GM18511 (cell line): ENCODE measurements around the gene MUC12.
"Not testable (repeated sequence)": the region's sequence is repeated elsewhere in the genome, so short reads cannot be mapped to it uniquely, and the experiment has no call there.

ENCODE experiments used
- ATAC-seq: cut with Tn5 transposase; IDR thresholded peaks from one replicate; pipeline ENCODE4 v1.9.1; 2021; ENCODE audit warnings: mild to moderate bottlenecking, moderate library complexity; ENCODE audit not compliant: unreplicated experiment

The MUC12 gene

DNA sequence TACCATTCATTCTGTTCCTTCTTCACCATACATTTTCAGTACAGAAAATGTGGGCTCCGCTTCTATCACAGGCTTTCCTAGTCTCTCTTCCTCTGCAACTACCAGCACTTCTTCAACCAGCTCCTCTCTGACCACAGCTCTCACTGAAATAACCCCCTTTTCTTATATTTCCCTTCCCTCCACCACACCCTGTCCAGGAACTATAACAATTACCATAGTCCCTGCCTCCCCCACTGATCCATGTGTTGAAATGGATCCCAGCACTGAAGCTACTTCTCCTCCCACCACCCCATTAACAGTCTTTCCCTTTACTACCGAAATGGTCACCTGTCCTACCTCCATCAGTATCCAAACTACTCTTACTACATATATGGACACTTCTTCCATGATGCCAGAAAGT, 9.5 kb upstream of the MUC12 start:
- ATAC-seq: no peak

DNA sequence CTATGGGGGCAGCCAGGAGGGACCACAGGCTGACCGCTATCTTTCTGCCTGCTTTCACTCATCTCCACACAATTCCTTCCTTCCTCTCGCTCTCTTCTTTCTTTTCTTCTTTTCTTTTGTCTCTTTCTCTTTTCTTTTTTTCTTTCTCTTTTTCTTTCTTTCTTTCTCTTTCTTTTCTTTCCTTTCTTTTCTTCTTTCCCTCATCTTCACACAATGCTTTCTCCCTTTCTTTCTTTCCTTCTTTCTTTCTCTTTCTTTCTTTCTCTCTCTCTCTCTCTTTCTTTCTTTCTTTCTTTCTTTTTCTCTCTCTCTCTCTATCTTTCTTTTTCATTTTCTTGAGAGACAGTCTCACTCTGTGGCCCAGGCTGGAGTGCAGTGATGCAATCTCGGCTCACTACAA, 6.8 kb upstream of the MUC12 start:
- ATAC-seq: no peak

DNA sequence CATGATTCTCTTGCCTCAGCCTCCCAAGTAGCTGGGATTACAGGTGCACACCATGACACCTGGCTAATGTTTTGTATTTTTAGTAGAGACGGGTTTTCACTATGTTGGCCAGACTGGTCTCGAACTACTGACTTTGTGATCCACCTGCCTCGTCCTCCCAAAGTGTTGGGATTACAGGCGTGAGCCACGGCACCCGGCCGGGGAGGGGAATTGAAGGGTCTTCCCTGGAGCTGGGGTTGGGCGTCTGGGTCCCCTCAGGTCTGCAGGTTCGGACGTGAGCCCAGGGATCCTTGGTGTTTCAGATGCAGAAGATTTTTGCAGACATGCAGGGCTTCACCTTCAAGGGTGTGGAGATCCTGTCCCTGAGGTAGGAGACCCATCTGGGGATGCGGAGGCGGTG, 6.0 kb upstream of the MUC12 start:
- no peak for ATAC-seq

DNA sequence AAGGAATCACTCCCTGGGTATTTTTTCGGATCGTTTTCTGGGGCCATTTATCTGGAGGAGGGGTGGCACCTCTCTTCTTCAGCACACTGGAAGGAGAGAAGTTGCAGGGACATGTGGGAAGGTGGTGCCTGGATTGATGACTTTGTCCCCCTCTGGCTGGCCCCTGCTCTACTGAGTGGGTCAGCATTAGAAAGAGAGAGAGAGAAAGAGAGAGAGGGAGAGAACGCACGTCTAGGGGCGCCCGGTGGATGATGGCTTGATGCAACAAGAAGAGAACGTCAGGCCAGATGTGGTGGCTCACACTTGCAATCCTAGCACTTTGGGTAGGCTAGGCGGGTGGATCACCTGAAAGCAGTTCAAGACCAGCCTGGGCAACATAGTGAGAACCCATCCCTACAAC, 5.5 kb upstream of the MUC12 start:
- ATAC-seq: no peak

DNA sequence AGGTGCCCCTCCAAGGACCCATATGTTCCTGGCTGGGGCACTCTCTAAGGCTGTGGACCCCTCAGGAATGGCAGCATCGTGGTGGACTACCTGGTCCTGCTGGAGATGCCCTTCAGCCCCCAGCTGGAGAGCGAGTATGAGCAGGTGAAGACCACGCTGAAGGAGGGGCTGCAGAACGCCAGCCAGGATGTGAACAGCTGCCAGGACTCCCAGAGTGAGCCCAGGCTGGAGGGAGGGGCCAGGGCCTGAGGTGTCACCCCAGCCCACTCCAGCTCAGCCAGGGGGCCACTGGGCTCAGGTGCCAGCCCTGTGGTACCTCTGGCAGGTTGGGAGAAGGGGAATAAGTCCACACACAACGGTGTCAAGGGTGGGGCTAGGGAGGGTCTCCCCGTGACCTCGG, 4.7 kb upstream of the MUC12 start:
- no peak for ATAC-seq

GRCh38 chr7:100965045-100965722, 4.2 kb upstream of the MUC12 start:
- ATAC-seq: no peak

GRCh38 chr7:100965723-100966541, 3.4 kb upstream of the MUC12 start:
- no peak for ATAC-seq

DNA sequence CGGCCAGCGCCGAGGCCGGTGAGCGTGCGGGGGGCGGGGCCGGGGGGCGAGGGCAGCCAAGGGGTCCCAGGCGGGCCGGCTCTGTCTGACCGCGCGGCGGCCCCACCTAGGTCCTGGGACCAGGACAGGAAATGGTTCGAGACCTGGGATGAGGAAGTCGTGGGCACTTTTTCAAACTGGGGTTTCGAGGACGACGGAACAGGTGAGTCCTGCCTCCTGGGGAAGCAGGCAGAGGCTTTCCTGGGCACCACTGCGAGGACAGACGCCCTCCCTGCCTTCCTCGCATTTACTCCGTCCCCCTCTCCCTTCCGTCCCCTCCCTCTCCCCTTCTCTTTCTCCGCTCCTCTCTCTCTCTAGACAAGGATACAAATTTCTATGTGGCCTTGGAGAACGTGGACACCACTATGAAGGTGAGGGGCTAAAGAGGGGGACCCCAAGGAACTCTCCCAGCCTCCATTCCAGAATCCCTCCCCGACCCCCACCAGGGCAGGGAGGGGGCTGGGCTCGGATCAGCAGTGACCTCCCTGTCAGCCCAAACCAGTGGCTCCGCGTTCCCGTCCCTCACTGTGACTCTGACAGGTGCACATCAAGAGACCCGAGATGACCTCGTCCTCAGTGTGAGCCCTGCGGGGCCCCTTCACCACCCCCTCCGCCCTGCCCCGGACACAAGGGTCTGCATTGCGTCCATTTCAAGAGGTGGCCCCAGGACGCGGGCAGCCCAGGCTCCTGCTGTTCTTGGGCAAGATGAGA, 2.6 kb upstream of the MUC12 start:
- ATAC-seq: no peak

DNA sequence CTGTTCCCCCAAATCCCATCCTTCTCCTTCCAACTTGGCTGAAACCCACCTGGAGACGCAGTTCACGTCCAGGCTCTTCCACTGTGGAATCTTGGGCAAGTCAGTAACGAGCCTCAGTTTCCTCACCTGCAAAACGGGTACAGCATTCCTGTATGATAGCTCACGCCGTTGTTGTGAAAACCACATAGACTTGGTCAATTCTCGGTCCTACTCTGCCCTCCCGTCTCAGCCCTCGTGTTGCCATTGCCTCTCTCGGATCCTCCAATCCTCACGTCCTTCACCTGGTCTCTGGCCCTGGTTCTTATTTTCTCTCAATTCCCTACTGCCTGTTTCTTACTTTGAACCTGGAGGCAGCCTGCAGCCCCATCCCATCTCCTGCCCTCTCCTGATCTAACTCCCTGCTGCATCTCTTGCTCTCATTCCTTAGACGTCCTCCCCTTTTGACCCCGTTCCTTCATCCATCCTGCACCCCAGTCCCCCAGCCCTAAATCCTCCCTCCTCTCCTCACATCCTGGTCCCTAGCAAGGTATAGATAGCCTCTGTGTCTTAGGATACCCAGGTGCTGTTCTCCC, 2.0 kb upstream of the MUC12 start:
- ATAC-seq: no peak

GRCh38 chr7:100968031-100968430, 1.3 kb upstream of the MUC12 start:
- ATAC-seq: no peak

GRCh38 chr7:100968650-100969049, 715 bp upstream of the MUC12 start:
- ATAC-seq: no peak

GRCh38 chr7:100971111-100972001, 2.0 kb downstream of the MUC12 start:
- ATAC-seq: no peak

- no peak for ATAC-seq
Measured at GRCh38 chr7:100972002-100972347, 2.6 kb downstream of the MUC12 start.

GRCh38 chr7:100974021-100974420, 4.7 kb downstream of the MUC12 start:
- ATAC-seq: no peak

- ATAC-seq: no peak
Measured at GRCh38 chr7:100975371-100975821, 6.0 kb downstream of the MUC12 start.

DNA sequence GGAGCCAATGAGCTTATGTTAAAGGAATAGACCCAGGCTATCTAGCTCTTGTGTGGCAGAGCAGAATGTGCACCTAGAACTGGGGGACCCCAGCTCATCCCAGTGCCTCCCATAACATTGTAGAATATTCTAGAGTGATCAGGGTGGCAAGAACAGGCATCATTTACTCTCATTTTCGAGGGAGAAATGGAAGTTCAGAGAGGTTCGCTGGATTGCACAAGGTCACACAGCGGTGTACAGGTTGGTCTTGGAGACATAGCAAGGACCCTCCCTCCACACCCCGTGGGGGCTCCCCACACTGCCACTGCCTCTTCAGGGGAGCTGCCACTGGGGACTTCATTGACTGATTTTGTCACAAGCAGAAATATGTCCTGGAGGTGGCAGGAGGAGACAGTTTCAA, 8.9 kb downstream of the MUC12 start:
- ATAC-seq: no peak

- no peak for ATAC-seq
Measured at GRCh38 chr7:100983451-100984187, 14.3 kb downstream of the MUC12 start.

DNA sequence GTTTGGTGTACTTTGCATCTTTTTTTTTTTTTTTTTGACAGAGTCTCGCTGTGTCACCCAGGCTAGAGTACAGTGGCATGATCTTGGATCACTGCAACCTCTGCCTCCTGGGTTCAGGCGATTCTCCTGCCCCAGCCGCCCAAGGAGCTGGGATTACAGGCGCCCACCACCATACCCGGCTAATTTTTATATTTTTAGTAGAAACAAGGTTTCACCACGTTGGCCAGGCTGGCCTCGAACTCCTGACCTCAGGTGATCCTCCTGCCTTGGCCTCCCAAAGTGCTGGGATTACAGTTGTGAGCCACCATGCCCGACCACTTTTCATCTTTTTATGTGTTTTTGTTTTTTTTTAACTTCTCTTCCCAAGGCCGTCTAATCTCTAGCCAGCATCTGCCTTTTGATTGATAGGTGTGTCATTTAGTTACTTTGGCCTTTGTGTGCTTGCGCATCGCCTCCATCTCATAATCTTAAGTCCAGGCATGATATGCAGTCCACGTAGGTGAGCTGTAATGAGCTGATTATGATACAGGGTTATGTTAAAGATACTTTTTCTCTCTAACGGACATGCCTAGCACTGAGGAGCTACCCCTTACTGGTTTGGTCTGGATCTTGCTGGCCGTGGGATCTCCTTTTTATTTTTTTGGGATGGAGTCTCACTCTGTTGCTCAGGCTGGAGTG, 15.0 kb downstream of the MUC12 start:
- not testable (repeated sequence) for ATAC-seq
